ENCODE results near the gene SLC11A1.

DNA sequence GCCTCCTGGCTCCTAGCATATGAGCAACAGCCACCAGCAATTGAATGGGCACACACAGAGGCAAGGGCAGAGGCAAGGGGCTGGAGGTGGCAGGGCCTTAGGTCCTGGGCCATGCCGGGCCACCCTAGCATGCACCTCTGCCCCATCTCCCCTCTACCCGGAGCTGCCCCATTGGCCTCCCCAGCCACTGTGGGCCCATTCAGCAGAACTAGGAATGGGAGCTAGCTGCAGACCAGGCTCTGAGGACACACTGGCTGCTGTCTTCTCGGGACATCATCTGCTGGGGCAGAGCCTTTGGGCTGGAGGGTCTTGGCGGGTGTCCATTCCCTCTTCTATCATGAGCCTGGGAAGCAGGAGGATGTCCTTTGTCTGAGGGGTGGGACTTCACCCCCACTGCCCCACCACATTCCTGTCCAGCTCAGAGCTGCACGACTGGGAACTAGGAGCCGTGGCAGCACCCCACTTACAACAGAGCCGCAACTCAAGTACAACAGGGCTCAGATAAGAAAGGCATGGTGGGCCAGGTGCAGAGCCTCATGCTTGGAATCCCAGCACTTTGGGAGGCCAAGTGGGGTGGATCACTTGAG, 37.6 kb downstream of the SLC11A1 start:
- TF ChIP-seq, protein P1, sequence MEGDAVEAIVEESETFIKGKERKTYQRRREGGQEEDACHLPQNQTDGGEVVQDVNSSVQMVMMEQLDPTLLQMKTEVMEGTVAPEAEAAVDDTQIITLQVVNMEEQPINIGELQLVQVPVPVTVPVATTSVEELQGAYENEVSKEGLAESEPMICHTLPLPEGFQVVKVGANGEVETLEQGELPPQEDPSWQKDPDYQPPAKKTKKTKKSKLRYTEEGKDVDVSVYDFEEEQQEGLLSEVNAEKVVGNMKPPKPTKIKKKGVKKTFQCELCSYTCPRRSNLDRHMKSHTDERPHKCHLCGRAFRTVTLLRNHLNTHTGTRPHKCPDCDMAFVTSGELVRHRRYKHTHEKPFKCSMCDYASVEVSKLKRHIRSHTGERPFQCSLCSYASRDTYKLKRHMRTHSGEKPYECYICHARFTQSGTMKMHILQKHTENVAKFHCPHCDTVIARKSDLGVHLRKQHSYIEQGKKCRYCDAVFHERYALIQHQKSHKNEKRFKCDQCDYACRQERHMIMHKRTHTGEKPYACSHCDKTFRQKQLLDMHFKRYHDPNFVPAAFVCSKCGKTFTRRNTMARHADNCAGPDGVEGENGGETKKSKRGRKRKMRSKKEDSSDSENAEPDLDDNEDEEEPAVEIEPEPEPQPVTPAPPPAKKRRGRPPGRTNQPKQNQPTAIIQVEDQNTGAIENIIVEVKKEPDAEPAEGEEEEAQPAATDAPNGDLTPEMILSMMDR (IDR thresholded peaks at IDR 0.05): no peak
- TF ChIP-seq POLR2A (IDR thresholded peaks at IDR 0.05): no peak
